GM12891 (cell line): Measurements from ENCODE around the gene EYS.

Experiments
- POLR2A ChIP-seq: IDR thresholded peaks from 2 replicates; pipeline ENCODE4 v1.6.1; 2011; ENCODE audit warnings: low read depth, low read length, control low read depth
- POLR2AphosphoS5 ChIP-seq: IDR thresholded peaks from 2 replicates; pipeline ENCODE4 v1.6.1; 2011; ENCODE audit warnings: low read depth, low read length, control low read depth
- TAF1 ChIP-seq: IDR thresholded peaks from 2 replicates; pipeline ENCODE4 v1.6.1; 2011; ENCODE audit warnings: low read depth, low read length, control low read depth

DNA sequence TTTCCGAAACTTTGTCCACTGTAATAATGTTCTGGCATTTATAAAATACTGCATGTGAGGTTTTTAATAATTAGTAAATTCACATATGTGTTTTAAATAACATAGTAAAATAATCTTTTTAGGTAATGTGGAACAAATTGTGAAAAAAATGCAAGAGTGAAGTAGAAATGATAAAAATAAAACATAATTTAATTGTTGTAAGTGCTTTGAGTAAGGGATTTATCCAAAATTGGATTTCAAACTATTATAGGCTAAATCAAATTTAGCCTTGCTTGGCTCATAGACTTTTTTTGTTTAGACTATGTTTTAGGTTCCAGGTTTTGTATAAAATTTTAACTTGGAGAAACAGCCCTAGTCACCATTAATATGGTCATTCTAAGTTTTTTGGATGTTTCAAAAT is 1041.9 kb downstream of the EYS start:
- TF ChIP-seq POLR2A (no peak), TAF1 (no peak), POLR2AphosphoS5 (no peak)
